Liver (tissue), 9 donors: ENCODE measurements around the gene THSD4. TPM values are rescaled to one million over a fixed set of nuclear protein-coding genes. Genes with fewer than 3 reads are reported as not detected.

ENCODE experiments used
- DNase-seq: peaks from one replicate; pipeline ENCODE4 v3.0.0-alpha.2; 2017; ENCODE audit warnings: low spot score
- H3K27ac ChIP-seq, 2 donors: one replicate each; pipeline ENCODE4 v1.7.0; 2013; ENCODE audit warnings: inconsistent platforms in 2 of 2, low read length in 2 of 2, control low read depth in 1 of 2, low read depth in 1 of 2, mild to moderate bottlenecking in 1 of 2
- H3K27me3 ChIP-seq, 4 donors: one replicate each; pipeline versions ENCODE4 v1.6.1 to v1.7.0; 2013; ENCODE audit warnings: low read length in 3 of 4, inconsistent platforms in 1 of 4, mild to moderate bottlenecking in 1 of 4, moderate library complexity in 1 of 4; ENCODE audit not compliant: control insufficient read depth in 4 of 4, insufficient read depth in 4 of 4
- H3K36me3 ChIP-seq, 4 donors: one replicate each; pipeline versions ENCODE4 v1.6.1 to v1.7.0; 2013; ENCODE audit warnings: low read length in 3 of 4, mild to moderate bottlenecking in 3 of 4, low read depth in 1 of 4, moderate library complexity in 1 of 4; ENCODE audit not compliant: control insufficient read depth in 4 of 4, insufficient read depth in 3 of 4
- H3K4me1 ChIP-seq, 4 donors: one replicate each; pipeline versions ENCODE4 v1.6.1 to v1.7.0; 2013; ENCODE audit warnings: low read length in 3 of 4, mild to moderate bottlenecking in 3 of 4, moderate library complexity in 1 of 4; ENCODE audit not compliant: control insufficient read depth in 4 of 4, insufficient read depth in 4 of 4
- H3K4me3 ChIP-seq, 3 donors: one replicate each; pipeline versions ENCODE4 v1.6.1 to v1.7.0; 2013; ENCODE audit warnings: low read length in 3 of 3, control low read depth in 1 of 3, low read depth in 1 of 3, mild to moderate bottlenecking in 1 of 3
- H3K9ac ChIP-seq, 2 donors: one replicate each; pipeline ENCODE4 v1.7.0; 2013; ENCODE audit warnings: low read length in 2 of 2, mild to moderate bottlenecking in 2 of 2, moderate library complexity in 2 of 2, control low read depth in 1 of 2, low read depth in 1 of 2
- H3K9me3 ChIP-seq, 4 donors: one replicate each; pipeline versions ENCODE4 v1.6.1 to v1.7.0; 2013; ENCODE audit warnings: low read length in 3 of 4; ENCODE audit not compliant: control insufficient read depth in 4 of 4
- EGR1 ChIP-seq, 2 donors: IDR thresholded peaks; 2 replicates each; pipeline ENCODE4 v1.6.1; 2016 to 2018; ENCODE audit warnings: antibody characterized with exemption in 2 of 2, low read depth in 2 of 2
- FOXA1 ChIP-seq: IDR thresholded peaks from 2 replicates; pipeline ENCODE4 v1.6.1; 2016; ENCODE audit warnings: antibody characterized with exemption
- FOXA2 ChIP-seq: IDR thresholded peaks from 2 replicates; pipeline ENCODE4 v1.6.1; 2016; ENCODE audit warnings: antibody characterized with exemption
- GABPA ChIP-seq, 2 donors: IDR thresholded peaks in 1 of 2; conservative IDR thresholded peaks in 1 of 2; 2 replicates each; pipeline ENCODE4 v1.6.1; 2016; ENCODE audit warnings: antibody characterized with exemption in 2 of 2, mild to moderate bottlenecking in 1 of 2, moderate library complexity in 1 of 2
- HNF4A ChIP-seq, 2 donors: conservative IDR thresholded peaks; 2 replicates each; pipeline ENCODE4 v1.6.1; 2016; ENCODE audit warnings: antibody characterized with exemption in 2 of 2, mild to moderate bottlenecking in 2 of 2
- HNF4G ChIP-seq: IDR thresholded peaks from 2 replicates; pipeline ENCODE4 v1.6.1; 2016; ENCODE audit warnings: antibody characterized with exemption
- JUND ChIP-seq, 2 donors: IDR thresholded peaks; 2 replicates each; pipeline ENCODE4 v1.6.1; 2016; ENCODE audit warnings: antibody characterized with exemption in 2 of 2
- NR2F2 ChIP-seq: IDR thresholded peaks from 2 replicates; pipeline ENCODE4 v1.6.1; 2016; ENCODE audit warnings: antibody characterized with exemption
- RAD21 ChIP-seq, 2 donors: IDR thresholded peaks; 2 replicates each; pipeline ENCODE4 v1.6.1; 2016; ENCODE audit warnings: antibody characterized with exemption in 2 of 2, mild to moderate bottlenecking in 2 of 2
- RXRA ChIP-seq, 2 donors: IDR thresholded peaks; 2 replicates each; pipeline ENCODE4 v1.6.1; 2017 to 2018; ENCODE audit warnings: antibody characterized with exemption in 2 of 2, mild to moderate bottlenecking in 1 of 2
- SP1 ChIP-seq: IDR thresholded peaks from 2 replicates; pipeline ENCODE4 v1.6.1; 2018; ENCODE audit warnings: antibody characterized with exemption, mild to moderate bottlenecking
- TAF1 ChIP-seq: conservative IDR thresholded peaks from 2 replicates; pipeline ENCODE4 v1.6.1; 2016; ENCODE audit warnings: antibody characterized with exemption, mild to moderate bottlenecking
- WGBS: extraction: QIAGEN DNeasy Blood & Tissue Kit; methylation state at CpG from one replicate; pipeline ENCODE4 v1.1.7; 2013; 5-methylcytosine and 5-hydroxymethylcytosine counted together
- polyA plus RNA-seq, 2 donors: library from polyadenylated mRNA; stranded (reverse) in 1 of 2; unstranded in 1 of 2; fragments of 200-250 nt in 1 of 2; fragments of >200 nt in 1 of 2; fragmentation: Nextera tagmentation in 1 of 2; extraction: Ambion mirVana in 1 of 2; gene quantifications; one replicate each; pipeline versions ENCODE4 v1.2.1 to v1.2.3, GENCODE V29; 2013 to 2015
- total RNA-seq, 2 donors: library from RNA; depleted of rRNA; stranded (reverse); fragments of >200 nt; gene quantifications; one replicate each; pipeline ENCODE4 v1.2.3, GENCODE V29; 2014
- TF ChIP-seq, protein P1 (sequence below): IDR thresholded peaks from 2 replicates; pipeline ENCODE4 v1.6.1; 2016; ENCODE audit warnings: antibody characterized with exemption
- TF ChIP-seq, protein P2 (sequence below): IDR thresholded peaks from 2 replicates; pipeline ENCODE4 v1.6.1; 2016; ENCODE audit warnings: antibody characterized with exemption
- TF ChIP-seq, protein P3 (sequence below): fragments of 150-350 bp; IDR thresholded peaks from 2 replicates; pipeline ENCODE4 v1.5.1; 2017; ENCODE audit warnings: improper control_type of control experiment, low read depth, low read length; ENCODE audit not compliant: missing input control
- TF ChIP-seq, protein P4 (sequence below): IDR thresholded peaks from 2 replicates; pipeline ENCODE4 v1.6.1; 2016; ENCODE audit warnings: antibody characterized with exemption
- donor health status: healthy.
- donor health status: healthy.
- donor health status: healthy.
- donor health status: healthy.
- donor health status: healthy.

THSD4 gene
- total and polyA plus RNA-seq, 4 donors: 0.23 to 11.5 (median 1.9) TPM

DNA sequence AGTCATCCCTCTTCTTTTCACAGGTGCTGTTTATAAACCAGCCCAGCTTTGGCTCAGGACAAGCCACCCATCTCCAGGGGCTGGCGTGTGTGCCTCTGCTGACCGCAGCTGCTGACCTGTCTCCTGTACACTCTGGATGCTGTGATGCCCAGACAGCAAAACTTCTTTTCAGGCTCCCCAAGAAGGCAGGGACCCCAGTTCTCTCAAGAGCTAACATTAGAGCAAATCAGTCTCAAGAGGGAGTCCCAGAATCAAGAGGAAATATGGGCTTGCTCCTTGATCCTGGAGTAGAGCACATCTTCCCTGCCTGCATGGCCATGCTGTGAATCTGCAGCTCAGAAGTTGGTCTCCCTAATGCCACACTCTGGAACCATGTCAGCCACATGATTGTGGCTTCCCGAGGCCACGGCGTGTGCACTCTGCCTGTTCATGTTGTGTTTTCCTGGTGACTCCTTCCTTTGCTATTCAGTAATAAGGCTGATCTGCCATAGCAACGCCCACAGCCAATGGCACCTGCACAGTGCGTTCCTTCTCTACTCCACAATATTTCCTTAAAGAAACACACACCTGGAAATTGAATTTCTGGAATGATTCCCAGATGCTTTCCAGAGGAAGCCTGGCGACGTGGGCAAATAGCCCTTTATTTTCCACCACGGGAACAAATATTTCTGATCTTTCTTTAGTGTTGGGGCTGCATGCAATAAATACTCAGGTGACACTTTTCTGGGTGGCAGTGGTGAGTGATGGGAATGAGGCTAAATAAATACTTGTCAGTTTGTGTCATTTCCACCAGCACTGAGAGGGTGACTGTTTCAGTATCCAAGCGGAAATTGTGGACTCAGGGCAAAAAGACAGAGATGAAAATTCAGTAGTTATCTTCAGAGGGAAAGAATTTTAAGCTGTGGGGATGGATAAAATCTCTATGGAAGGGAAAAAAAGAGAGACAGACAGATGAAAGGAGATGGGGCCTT lies 21.9 kb upstream of the THSD4 start (continued):
- TF ChIP-seq HNF4G: no peak
- no peak for TF ChIP-seq TAF1
- TF ChIP-seq, protein P1, sequence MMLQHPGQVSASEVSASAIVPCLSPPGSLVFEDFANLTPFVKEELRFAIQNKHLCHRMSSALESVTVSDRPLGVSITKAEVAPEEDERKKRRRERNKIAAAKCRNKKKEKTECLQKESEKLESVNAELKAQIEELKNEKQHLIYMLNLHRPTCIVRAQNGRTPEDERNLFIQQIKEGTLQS: no peak
- TF ChIP-seq HNF4A (conservative IDR thresholded peaks at IDR 0.05): no peak
- TF ChIP-seq RXRA (IDR thresholded peaks at IDR 0.05): no peak
- no peak for TF ChIP-seq RAD21 (IDR thresholded peaks at IDR 0.05)
- TF ChIP-seq, protein P2, sequence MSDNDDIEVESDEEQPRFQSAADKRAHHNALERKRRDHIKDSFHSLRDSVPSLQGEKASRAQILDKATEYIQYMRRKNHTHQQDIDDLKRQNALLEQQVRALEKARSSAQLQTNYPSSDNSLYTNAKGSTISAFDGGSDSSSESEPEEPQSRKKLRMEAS: no peak
- no peak for TF ChIP-seq FOXA2
- no peak for TF ChIP-seq GABPA (IDR thresholded peaks at IDR 0.05 in 1 of 2, conservative IDR thresholded peaks at IDR 0.05 in 1 of 2)
- TF ChIP-seq SP1: no peak
- TF ChIP-seq NR2F2: no peak

DNA sequence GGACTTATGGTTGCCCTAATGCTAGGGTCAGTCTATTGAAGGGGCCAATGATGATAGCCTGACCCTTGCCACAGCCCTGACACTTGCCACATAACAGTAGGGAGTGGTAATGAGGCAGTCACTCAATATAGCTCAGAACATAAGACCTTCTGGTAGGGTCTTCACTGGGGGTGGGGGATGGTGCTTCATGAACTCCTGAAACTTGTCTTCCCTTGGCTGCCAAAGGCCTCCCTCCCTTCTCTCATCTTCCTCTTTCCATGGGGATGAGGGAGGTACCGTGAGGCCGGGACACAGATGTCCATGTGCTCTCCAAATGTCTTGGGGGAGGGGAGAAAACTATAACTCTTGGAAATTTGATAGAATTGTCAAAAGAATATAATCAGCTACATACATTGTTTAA lies 21.1 kb upstream of the THSD4 start:
- Histone ChIP-seq H3K27ac (no peak overlapping the region), H3K9ac (no peak overlapping the region), H3K4me1 (no peaks in the 10 kb centered on the region), H3K36me3 (no peaks in the 10 kb centered on the region), H3K27me3 (no peaks in the 10 kb centered on the region), H3K4me3 (no peak overlapping the region), H3K9me3 (peaks cover 0 to under 1% (median 0%) of the 10 kb centered on the region in 4 donors)
- 97% methylated on average over 2 of the region's 2 CpGs for WGBS
- TF ChIP-seq RXRA (IDR thresholded peaks at IDR 0.05) (no peak), EGR1 (IDR thresholded peaks at IDR 0.05; ENCODE audit: low read depth in 2 of 2) (no peak), TAF1 (no peak)
- TF ChIP-seq, protein P3, sequence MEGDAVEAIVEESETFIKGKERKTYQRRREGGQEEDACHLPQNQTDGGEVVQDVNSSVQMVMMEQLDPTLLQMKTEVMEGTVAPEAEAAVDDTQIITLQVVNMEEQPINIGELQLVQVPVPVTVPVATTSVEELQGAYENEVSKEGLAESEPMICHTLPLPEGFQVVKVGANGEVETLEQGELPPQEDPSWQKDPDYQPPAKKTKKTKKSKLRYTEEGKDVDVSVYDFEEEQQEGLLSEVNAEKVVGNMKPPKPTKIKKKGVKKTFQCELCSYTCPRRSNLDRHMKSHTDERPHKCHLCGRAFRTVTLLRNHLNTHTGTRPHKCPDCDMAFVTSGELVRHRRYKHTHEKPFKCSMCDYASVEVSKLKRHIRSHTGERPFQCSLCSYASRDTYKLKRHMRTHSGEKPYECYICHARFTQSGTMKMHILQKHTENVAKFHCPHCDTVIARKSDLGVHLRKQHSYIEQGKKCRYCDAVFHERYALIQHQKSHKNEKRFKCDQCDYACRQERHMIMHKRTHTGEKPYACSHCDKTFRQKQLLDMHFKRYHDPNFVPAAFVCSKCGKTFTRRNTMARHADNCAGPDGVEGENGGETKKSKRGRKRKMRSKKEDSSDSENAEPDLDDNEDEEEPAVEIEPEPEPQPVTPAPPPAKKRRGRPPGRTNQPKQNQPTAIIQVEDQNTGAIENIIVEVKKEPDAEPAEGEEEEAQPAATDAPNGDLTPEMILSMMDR: no peak
- TF ChIP-seq, protein P4, sequence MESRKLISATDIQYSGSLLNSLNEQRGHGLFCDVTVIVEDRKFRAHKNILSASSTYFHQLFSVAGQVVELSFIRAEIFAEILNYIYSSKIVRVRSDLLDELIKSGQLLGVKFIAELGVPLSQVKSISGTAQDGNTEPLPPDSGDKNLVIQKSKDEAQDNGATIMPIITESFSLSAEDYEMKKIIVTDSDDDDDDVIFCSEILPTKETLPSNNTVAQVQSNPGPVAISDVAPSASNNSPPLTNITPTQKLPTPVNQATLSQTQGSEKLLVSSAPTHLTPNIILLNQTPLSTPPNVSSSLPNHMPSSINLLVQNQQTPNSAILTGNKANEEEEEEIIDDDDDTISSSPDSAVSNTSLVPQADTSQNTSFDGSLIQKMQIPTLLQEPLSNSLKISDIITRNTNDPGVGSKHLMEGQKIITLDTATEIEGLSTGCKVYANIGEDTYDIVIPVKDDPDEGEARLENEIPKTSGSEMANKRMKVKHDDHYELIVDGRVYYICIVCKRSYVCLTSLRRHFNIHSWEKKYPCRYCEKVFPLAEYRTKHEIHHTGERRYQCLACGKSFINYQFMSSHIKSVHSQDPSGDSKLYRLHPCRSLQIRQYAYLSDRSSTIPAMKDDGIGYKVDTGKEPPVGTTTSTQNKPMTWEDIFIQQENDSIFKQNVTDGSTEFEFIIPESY: no peak
- no peak for DNase-seq

DNA sequence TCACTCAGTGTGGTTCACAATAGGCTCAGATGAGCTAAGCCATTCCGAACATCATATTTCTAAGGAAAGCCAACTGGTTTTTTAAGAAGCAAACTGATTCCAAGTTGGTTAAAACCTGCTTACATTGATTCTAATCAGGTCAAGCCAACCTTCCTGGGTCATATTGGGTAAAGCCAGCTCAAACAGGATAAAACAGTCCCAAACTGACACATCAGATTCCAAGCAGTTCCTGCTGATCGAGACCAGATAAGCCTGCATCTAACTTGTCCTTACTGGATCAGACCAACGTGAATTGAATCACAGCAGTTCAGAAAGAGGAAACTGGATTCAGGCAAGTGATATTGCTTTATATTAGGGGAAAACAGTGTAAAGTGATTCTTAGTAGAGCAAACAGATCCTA lies 18.6 kb upstream of the THSD4 start:
- 65% methylated on average over 3 of the region's 3 CpGs for WGBS
- Histone ChIP-seq H3K27ac (no peak overlapping the region), H3K4me3 (no peak overlapping the region), H3K9me3 (no peaks in the 10 kb centered on the region), H3K27me3 (peaks cover 0 to 2% (median 0%) of the 10 kb centered on the region in 4 donors), H3K36me3 (no peaks in the 10 kb centered on the region), H3K4me1 (no peaks in the 10 kb centered on the region), H3K9ac (no peak overlapping the region)
- TF ChIP-seq SP1: no peak
- TF ChIP-seq HNF4G: no peak
- TF ChIP-seq FOXA2: no peak
- TF ChIP-seq, protein P3: no peak
- TF ChIP-seq JUND (IDR thresholded peaks at IDR 0.05): no peak
- no peak for TF ChIP-seq FOXA1
- TF ChIP-seq NR2F2: no peak
- TF ChIP-seq, protein P4: no peak
- TF ChIP-seq, protein P1: no peak
- TF ChIP-seq EGR1 (IDR thresholded peaks at IDR 0.05; ENCODE audit: low read depth in 2 of 2): no peak
- no peak for TF ChIP-seq HNF4A (conservative IDR thresholded peaks at IDR 0.05)
- no peak for TF ChIP-seq GABPA (IDR thresholded peaks at IDR 0.05 in 1 of 2, conservative IDR thresholded peaks at IDR 0.05 in 1 of 2)
- no peak for DNase-seq
